Measurements from ENCODE around the gene NAV3. TPM values are rescaled to one million over a fixed set of nuclear protein-coding genes. Genes with fewer than 3 reads are reported as not detected.

The NAV3 gene
- polyA plus RNA-seq, 1 experiment, result 91.7 TPM

GRCh38 chr12:77946541-77947061, 115.9 kb downstream of the NAV3 start:
- ChIA-PET CTCF (interaction anchor here (1.5 kb wide), 1 partner anchor 21 kb away, joined by 6 read pairs; no protein-coding TSS in a partner anchor), POLR2A (interaction anchor here (0.6 kb wide), 1 partner anchor 963 kb away, joined by 3 read pairs; no protein-coding TSS in a partner anchor)
- DNase-seq (ENCODE audit: low read depth), result no peak
- Histone ChIP-seq H3K27me3 (ENCODE audit: control insufficient read depth, insufficient read depth, low read length) (no peaks in the 10 kb centered on the region), H3K4me3 (ENCODE audit: low read depth, low read length) (peak overlapping the region; percentile 3; the same call in 1 of the 2 replicates), H3K36me3 (ENCODE audit: control insufficient read depth, insufficient read depth, low read length) (no peaks in the 10 kb centered on the region)
- TF ChIP-seq, protein P1, sequence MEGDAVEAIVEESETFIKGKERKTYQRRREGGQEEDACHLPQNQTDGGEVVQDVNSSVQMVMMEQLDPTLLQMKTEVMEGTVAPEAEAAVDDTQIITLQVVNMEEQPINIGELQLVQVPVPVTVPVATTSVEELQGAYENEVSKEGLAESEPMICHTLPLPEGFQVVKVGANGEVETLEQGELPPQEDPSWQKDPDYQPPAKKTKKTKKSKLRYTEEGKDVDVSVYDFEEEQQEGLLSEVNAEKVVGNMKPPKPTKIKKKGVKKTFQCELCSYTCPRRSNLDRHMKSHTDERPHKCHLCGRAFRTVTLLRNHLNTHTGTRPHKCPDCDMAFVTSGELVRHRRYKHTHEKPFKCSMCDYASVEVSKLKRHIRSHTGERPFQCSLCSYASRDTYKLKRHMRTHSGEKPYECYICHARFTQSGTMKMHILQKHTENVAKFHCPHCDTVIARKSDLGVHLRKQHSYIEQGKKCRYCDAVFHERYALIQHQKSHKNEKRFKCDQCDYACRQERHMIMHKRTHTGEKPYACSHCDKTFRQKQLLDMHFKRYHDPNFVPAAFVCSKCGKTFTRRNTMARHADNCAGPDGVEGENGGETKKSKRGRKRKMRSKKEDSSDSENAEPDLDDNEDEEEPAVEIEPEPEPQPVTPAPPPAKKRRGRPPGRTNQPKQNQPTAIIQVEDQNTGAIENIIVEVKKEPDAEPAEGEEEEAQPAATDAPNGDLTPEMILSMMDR (IDR thresholded peaks at IDR 0.05; ENCODE audit: insufficient read depth, low read depth, low read length), result no peak

DNA sequence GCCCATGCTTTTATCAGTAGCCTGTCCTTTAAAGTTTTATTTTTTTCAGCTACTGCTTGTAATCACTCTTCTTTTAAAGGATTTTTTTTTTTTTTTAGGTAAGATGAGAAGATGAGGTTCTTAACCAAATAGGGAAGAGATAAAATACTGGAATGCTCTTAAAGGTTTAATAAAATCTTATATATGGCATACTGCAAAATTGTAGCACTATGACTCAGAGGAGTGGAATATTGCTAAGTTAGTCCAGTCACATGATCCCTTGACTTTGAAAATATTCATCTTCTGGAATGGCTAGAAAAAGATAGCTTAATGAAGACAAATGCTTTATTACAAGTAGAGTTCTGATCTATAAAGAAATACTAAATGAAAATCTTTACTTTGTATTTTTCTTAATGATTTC, 116.6 kb downstream of the NAV3 start:
- POLR2A ChIA-PET, result interaction anchor here (0.5 to 0.8 kb wide), 2 partner anchors 21 to 46 kb away, joined by 3 to 4 read pairs; no protein-coding TSS in a partner anchor
- TF ChIP-seq, protein P1 (IDR thresholded peaks at IDR 0.05; ENCODE audit: insufficient read depth, low read depth, low read length), result no peak
- H3K4me3 ChIP-seq (ENCODE audit: low read depth, low read length), result no peak overlapping the region
- H3K27me3 ChIP-seq (ENCODE audit: control insufficient read depth, insufficient read depth, low read length), result no peaks in the 10 kb centered on the region
- DNase-seq (ENCODE audit: low read depth), result no peak
- H3K36me3 ChIP-seq (ENCODE audit: control insufficient read depth, insufficient read depth, low read length), result no peaks in the 10 kb centered on the region
- CTCF ChIA-PET, result interaction anchor here (1.5 kb wide), 1 partner anchor 22 kb away, joined by 6 read pairs; no protein-coding TSS in a partner anchor

GRCh38 chr12:77947746-77948145, 117.1 kb downstream of the NAV3 start:
- TF ChIP-seq, protein P1 (IDR thresholded peaks at IDR 0.05; ENCODE audit: insufficient read depth, low read depth, low read length), result no peak
- POLR2A ChIA-PET, result interaction anchor here (0.8 kb wide), 1 partner anchor 22 kb away, joined by 4 read pairs; no protein-coding TSS in a partner anchor
- no peak for DNase-seq (ENCODE audit: low read depth)
- no peaks in the 10 kb centered on the region for H3K27me3 ChIP-seq (ENCODE audit: control insufficient read depth, insufficient read depth, low read length)
- H3K4me3 ChIP-seq (ENCODE audit: low read depth, low read length), result no peak overlapping the region
- no peaks in the 10 kb centered on the region for H3K36me3 ChIP-seq (ENCODE audit: control insufficient read depth, insufficient read depth, low read length)
- CTCF ChIA-PET, result no interaction called here

DNA sequence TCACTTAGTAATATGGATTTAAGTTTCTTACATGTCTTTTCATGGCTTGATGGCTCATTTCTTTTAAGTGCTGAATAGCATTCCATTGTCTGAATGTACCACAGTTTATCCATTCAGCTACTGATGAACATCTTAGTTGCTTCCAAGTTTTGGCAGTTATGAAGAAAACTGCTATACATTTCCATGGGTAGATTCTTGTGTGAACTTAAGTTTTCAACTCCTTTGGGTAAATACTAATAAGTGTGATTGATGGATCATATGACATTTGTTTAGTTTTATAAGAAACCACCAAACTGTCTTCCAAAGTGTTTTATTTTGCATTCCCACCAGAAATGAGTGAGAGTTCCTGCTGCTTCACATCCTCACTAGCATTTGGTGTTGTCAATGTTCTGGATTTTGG, 119.2 kb downstream of the NAV3 start:
- ChIA-PET CTCF (no interaction called here), POLR2A (no interaction called here)
- Histone ChIP-seq H3K27me3 (ENCODE audit: control insufficient read depth, insufficient read depth, low read length) (no peaks in the 10 kb centered on the region), H3K4me3 (ENCODE audit: low read depth, low read length) (no peak overlapping the region), H3K36me3 (ENCODE audit: control insufficient read depth, insufficient read depth, low read length) (no peaks in the 10 kb centered on the region)
- DNase-seq (ENCODE audit: low read depth), result no peak
- TF ChIP-seq, protein P1 (IDR thresholded peaks at IDR 0.05; ENCODE audit: insufficient read depth, low read depth, low read length), result no peak

- H3K27me3 ChIP-seq (ENCODE audit: control insufficient read depth, insufficient read depth, low read length), result no peaks in the 10 kb centered on the region
- CTCF ChIA-PET, result interaction anchor here (1.4 kb wide), 1 partner anchor 11 kb away, joined by 3 read pairs; no protein-coding TSS in a partner anchor
- TF ChIP-seq, protein P1 (IDR thresholded peaks at IDR 0.05; ENCODE audit: insufficient read depth, low read depth, low read length), result no peak
- POLR2A ChIA-PET, result no interaction called here
- no peak for DNase-seq (ENCODE audit: low read depth)
- no peak overlapping the region for H3K4me3 ChIP-seq (ENCODE audit: low read depth, low read length)
- H3K36me3 ChIP-seq (ENCODE audit: control insufficient read depth, insufficient read depth, low read length), result no peaks in the 10 kb centered on the region
These were observed 123.0 kb downstream of the NAV3 start for GRCh38 chr12:77953528-77954205.
